Measurements from ENCODE around the gene GSAP.

GSAP gene

DNA sequence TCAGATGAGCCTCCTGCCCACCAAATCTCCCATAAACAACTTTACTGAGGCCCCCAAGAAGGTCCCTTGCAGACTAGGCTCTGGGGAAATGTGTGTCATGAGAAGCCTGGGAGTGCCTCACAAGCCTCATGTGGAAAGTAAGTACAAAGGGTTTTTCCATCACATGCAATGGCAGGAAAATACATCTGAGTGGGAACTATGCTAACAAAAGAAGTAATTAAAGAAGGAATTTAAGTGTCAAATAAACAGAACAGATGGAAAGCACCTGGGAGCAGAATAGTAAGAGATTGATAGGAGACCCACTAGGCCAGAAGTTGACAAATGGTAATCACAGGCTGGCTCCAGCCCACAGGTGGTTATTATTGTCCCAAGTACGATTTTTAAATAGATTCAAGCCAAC, 20.5 kb downstream of the GSAP start:
- no peaks in the 10 kb centered on the region for H4K20me1 ChIP-seq (ENCODE audit: insufficient read depth, low read length)
- H3K4me3 ChIP-seq (ENCODE audit: low read depth, low read length, poor library complexity, severe bottlenecking) = no peak overlapping the region
- no peak overlapping the region for H3K9ac ChIP-seq (ENCODE audit: low read length)
- H2AFZ ChIP-seq (ENCODE audit: low read length) = no peak overlapping the region
- H3K27me3 ChIP-seq (ENCODE audit: insufficient read depth, low read length) = no peaks in the 10 kb centered on the region
- H3K9me3 ChIP-seq (ENCODE audit: low read length) = no peaks in the 10 kb centered on the region
- no peaks in the 10 kb centered on the region for H3K9me2 ChIP-seq (ENCODE audit: low read depth, low read length)
- no peak for TF ChIP-seq EZH2 (IDR thresholded peaks at IDR 0.05; ENCODE audit: borderline replicate concordance, low read length)
- TF ChIP-seq, protein P1, sequence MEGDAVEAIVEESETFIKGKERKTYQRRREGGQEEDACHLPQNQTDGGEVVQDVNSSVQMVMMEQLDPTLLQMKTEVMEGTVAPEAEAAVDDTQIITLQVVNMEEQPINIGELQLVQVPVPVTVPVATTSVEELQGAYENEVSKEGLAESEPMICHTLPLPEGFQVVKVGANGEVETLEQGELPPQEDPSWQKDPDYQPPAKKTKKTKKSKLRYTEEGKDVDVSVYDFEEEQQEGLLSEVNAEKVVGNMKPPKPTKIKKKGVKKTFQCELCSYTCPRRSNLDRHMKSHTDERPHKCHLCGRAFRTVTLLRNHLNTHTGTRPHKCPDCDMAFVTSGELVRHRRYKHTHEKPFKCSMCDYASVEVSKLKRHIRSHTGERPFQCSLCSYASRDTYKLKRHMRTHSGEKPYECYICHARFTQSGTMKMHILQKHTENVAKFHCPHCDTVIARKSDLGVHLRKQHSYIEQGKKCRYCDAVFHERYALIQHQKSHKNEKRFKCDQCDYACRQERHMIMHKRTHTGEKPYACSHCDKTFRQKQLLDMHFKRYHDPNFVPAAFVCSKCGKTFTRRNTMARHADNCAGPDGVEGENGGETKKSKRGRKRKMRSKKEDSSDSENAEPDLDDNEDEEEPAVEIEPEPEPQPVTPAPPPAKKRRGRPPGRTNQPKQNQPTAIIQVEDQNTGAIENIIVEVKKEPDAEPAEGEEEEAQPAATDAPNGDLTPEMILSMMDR (IDR thresholded peaks at IDR 0.05; ENCODE audit: low read length) = no peak
- no peak overlapping the region for H3K27ac ChIP-seq (ENCODE audit: low read depth, low read length, poor library complexity, severe bottlenecking)
- no peaks in the 10 kb centered on the region for H3K36me3 ChIP-seq (ENCODE audit: insufficient read depth, low read length)
- H3K4me1 ChIP-seq (ENCODE audit: insufficient read depth, low read length, severe bottlenecking) = peaks cover 6% of the 10 kb centered on the region
- H3K4me2 ChIP-seq (ENCODE audit: low read length) = no peak overlapping the region
- no peaks in the 10 kb centered on the region for H3K79me2 ChIP-seq (ENCODE audit: insufficient read depth, low read length)
- H3F3A ChIP-seq (ENCODE audit: insufficient read depth, low read length) = no peaks in the 10 kb centered on the region

DNA sequence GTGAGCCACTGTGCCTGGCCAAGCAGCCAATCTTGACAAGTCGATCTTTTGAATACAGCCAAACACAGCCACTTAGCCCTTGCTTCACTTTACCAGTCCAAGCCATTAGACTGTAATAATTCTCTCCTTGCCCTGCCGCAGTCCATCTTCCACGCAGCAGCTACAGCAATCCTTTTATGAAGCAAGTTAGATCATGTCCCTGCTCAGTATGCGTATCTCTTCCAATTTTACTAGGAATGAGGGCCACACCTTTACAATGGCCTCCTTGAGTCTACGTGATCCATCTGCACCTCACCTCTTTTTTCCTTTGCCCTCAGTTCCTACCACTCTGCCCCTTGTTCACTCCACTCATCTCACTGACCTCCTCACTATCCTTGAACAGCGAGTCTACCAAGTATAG, 22.2 kb downstream of the GSAP start:
- no peaks in the 10 kb centered on the region for H4K20me1 ChIP-seq (ENCODE audit: insufficient read depth, low read length)
- H3K4me1 ChIP-seq (ENCODE audit: insufficient read depth, low read length, severe bottlenecking) = peaks cover 6% of the 10 kb centered on the region
- no peak overlapping the region for H2AFZ ChIP-seq (ENCODE audit: low read length)
- H3F3A ChIP-seq (ENCODE audit: insufficient read depth, low read length) = no peaks in the 10 kb centered on the region
- H3K36me3 ChIP-seq (ENCODE audit: insufficient read depth, low read length) = no peaks in the 10 kb centered on the region
- H3K9me3 ChIP-seq (ENCODE audit: low read length) = no peaks in the 10 kb centered on the region
- H3K9ac ChIP-seq (ENCODE audit: low read length) = no peak overlapping the region
- H3K4me3 ChIP-seq (ENCODE audit: low read depth, low read length, poor library complexity, severe bottlenecking) = no peak overlapping the region
- no peaks in the 10 kb centered on the region for H3K27me3 ChIP-seq (ENCODE audit: insufficient read depth, low read length)
- H3K9me2 ChIP-seq (ENCODE audit: low read depth, low read length) = no peaks in the 10 kb centered on the region
- TF ChIP-seq, protein P1 (IDR thresholded peaks at IDR 0.05; ENCODE audit: low read length) = no peak
- no peak for TF ChIP-seq EZH2 (IDR thresholded peaks at IDR 0.05; ENCODE audit: borderline replicate concordance, low read length)
- no peaks in the 10 kb centered on the region for H3K79me2 ChIP-seq (ENCODE audit: insufficient read depth, low read length)
- H3K27ac ChIP-seq (ENCODE audit: low read depth, low read length, poor library complexity, severe bottlenecking) = no peak overlapping the region
- no peak overlapping the region for H3K4me2 ChIP-seq (ENCODE audit: low read length)

DNA sequence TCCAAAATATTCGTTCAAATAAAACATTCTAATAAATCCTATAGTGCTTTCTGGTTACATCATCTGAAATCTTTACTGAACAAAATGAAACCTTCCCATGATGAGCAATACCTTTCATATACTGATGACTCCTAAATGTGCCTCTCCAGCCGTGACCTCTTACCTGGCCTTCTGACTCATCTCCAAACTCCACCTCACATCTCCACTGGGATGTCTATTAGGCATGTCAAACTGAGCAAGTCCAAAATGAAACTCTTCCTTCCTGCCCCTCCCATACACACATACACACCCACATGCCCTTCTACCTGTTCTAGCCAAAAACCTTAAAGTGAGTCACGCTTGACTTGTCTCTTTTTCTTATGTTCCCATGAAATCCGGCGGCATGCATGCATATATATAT, 22.9 kb downstream of the GSAP start:
- H2AFZ ChIP-seq (ENCODE audit: low read length) = no peak overlapping the region
- H3K4me1 ChIP-seq (ENCODE audit: insufficient read depth, low read length, severe bottlenecking) = peaks cover 6% of the 10 kb centered on the region
- H3K27ac ChIP-seq (ENCODE audit: low read depth, low read length, poor library complexity, severe bottlenecking) = no peak overlapping the region
- no peaks in the 10 kb centered on the region for H3K27me3 ChIP-seq (ENCODE audit: insufficient read depth, low read length)
- H3K9me2 ChIP-seq (ENCODE audit: low read depth, low read length) = no peaks in the 10 kb centered on the region
- TF ChIP-seq, protein P1 (IDR thresholded peaks at IDR 0.05; ENCODE audit: low read length) = no peak
- no peak for TF ChIP-seq EZH2 (IDR thresholded peaks at IDR 0.05; ENCODE audit: borderline replicate concordance, low read length)
- no peaks in the 10 kb centered on the region for H4K20me1 ChIP-seq (ENCODE audit: insufficient read depth, low read length)
- H3F3A ChIP-seq (ENCODE audit: insufficient read depth, low read length) = no peaks in the 10 kb centered on the region
- no peaks in the 10 kb centered on the region for H3K36me3 ChIP-seq (ENCODE audit: insufficient read depth, low read length)
- no peak overlapping the region for H3K9ac ChIP-seq (ENCODE audit: low read length)
- no peak overlapping the region for H3K4me2 ChIP-seq (ENCODE audit: low read length)
- no peaks in the 10 kb centered on the region for H3K79me2 ChIP-seq (ENCODE audit: insufficient read depth, low read length)
- no peaks in the 10 kb centered on the region for H3K9me3 ChIP-seq (ENCODE audit: low read length)
- H3K4me3 ChIP-seq (ENCODE audit: low read depth, low read length, poor library complexity, severe bottlenecking) = no peak overlapping the region

Measured in OCI-LY1 (cell line).